IMR-90 (cell line): ENCODE data around the gene TTC3. TPM values are rescaled to one million over a fixed set of nuclear protein-coding genes. Genes with fewer than 3 reads are reported as not detected.

Experiments
- ATAC-seq: fragments of 200-7000 bp; cut with Tn5 transposase; 2 replicates; pipeline ENCODE4 v1.9.1; 2020; ENCODE audit warnings: low read depth, mild to moderate bottlenecking, moderate library complexity
- BruUV-seq: library from RNA; stranded (reverse); fragments of 400-500 nt; replicated peaks from 2 replicates; lab custom pipeline; 2021; lab: Mats Ljungman, UMichigan
- CTCF ChIA-PET: fragments of 300-600 bp; formaldehyde crosslinking; extraction: SDS; loops from one replicate; lab custom pipeline; 2021; ENCODE audit warnings: antibody characterized with exemption; lab: Yijun Ruan, JAX
- POLR2A ChIA-PET: fragments of 300-600 bp; sonication (Branson Sonifier 250); formaldehyde crosslinking; loops from one replicate; lab custom pipeline; 2022; ENCODE audit warnings: antibody characterized with exemption; ENCODE audit not compliant: unreplicated experiment; lab: Charles Lee
- DNase-seq: peaks from one replicate; pipeline ENCODE4 v3.0.0; 2013
- H2AFZ ChIP-seq: replicated peaks from 2 replicates; pipeline ENCODE3; 2013; ENCODE audit warnings: low read length, mild to moderate bottlenecking; ENCODE audit not compliant: poor library complexity
- H2AK5ac ChIP-seq: 2 replicates; pipeline ENCODE4 v1.6.1; 2013; ENCODE audit warnings: low read depth, low read length, inconsistent platforms
- H2AK9ac ChIP-seq: replicated peaks from 2 replicates; pipeline ENCODE3; 2013; ENCODE audit warnings: mild to moderate bottlenecking, low read depth, low read length, moderate library complexity; ENCODE audit not compliant: poor library complexity
- H2BK120ac ChIP-seq: 2 replicates; pipeline ENCODE4 v1.6.1; 2013; ENCODE audit warnings: low read depth, low read length, inconsistent platforms
- H2BK15ac ChIP-seq: 3 replicates; pipeline ENCODE4 v1.6.1; 2013; ENCODE audit warnings: low read depth, low read length, inconsistent platforms
- H2BK20ac ChIP-seq: 2 replicates; pipeline ENCODE4 v1.6.1; 2013; ENCODE audit warnings: low read depth, mild to moderate bottlenecking, inconsistent platforms, low read length, moderate library complexity
- H2BK5ac ChIP-seq: 2 replicates; pipeline ENCODE4 v1.6.1; 2013; ENCODE audit warnings: mild to moderate bottlenecking, low read depth, low read length, inconsistent platforms; ENCODE audit not compliant: poor library complexity, severe bottlenecking
- H3K14ac ChIP-seq: replicated peaks from 2 replicates; pipeline ENCODE4 v1.6.1; 2013; ENCODE audit warnings: low read depth, low read length, inconsistent platforms
- H3K18ac ChIP-seq: 2 replicates; pipeline ENCODE4 v1.6.1; 2013; ENCODE audit warnings: low read depth, low read length, control low read depth
- H3K23ac ChIP-seq: 2 replicates; pipeline ENCODE4 v1.6.1; 2013; ENCODE audit warnings: low read depth, low read length, inconsistent platforms
- H3K27ac ChIP-seq: 2 replicates; pipeline ENCODE4 v1.5.1; 2013; ENCODE audit warnings: mild to moderate bottlenecking, control low read depth, low read length; ENCODE audit not compliant: insufficient read depth
- H3K27me3 ChIP-seq: 2 replicates; pipeline ENCODE4 v1.6.1; 2013; ENCODE audit warnings: low read length; ENCODE audit not compliant: control insufficient read depth, insufficient read depth
- H3K36me3 ChIP-seq: 2 replicates; pipeline ENCODE4 v1.6.1; 2013; ENCODE audit warnings: low read length, mixed read lengths; ENCODE audit not compliant: control insufficient read depth, insufficient read depth
- H3K4ac ChIP-seq: 2 replicates; pipeline ENCODE4 v1.6.1; 2013; ENCODE audit warnings: low read depth, low read length, inconsistent platforms
- H3K4me1 ChIP-seq: 2 replicates; pipeline ENCODE4 v1.6.1; 2013; ENCODE audit warnings: low read length, mixed read lengths; ENCODE audit not compliant: control insufficient read depth, insufficient read depth
- H3K4me2 ChIP-seq: 2 replicates; pipeline ENCODE4 v1.6.1; 2013; ENCODE audit warnings: low read depth, mild to moderate bottlenecking, control low read depth, low read length, moderate library complexity
- H3K4me3 ChIP-seq: 2 replicates; pipeline ENCODE4 v1.5.1; 2013; ENCODE audit warnings: low read depth, mild to moderate bottlenecking, control low read depth, low read length, moderate library complexity; ENCODE audit not compliant: insufficient read depth
- H3K56ac ChIP-seq: 2 replicates; pipeline ENCODE4 v1.6.1; 2013; ENCODE audit warnings: low read length, inconsistent platforms; ENCODE audit not compliant: insufficient read depth; ENCODE audit errors: extremely low read depth
- H3K79me1 ChIP-seq, 2 experiments: 2 replicates each; pipeline ENCODE4 v1.6.1; 2013; ENCODE audit warnings: low read length in 2 of 2, inconsistent platforms in 1 of 2, low read depth in 1 of 2
- H3K9ac ChIP-seq: 2 replicates; pipeline ENCODE4 v1.6.1; 2013; ENCODE audit warnings: low read depth, low read length, control low read depth
- H3K9me1 ChIP-seq: 2 replicates; pipeline ENCODE4 v1.6.1; 2013; ENCODE audit warnings: low read length, inconsistent platforms; ENCODE audit not compliant: insufficient read depth
- H3K9me3 ChIP-seq: 2 replicates; pipeline ENCODE4 v1.6.1; 2013; ENCODE audit warnings: low read length; ENCODE audit not compliant: control insufficient read depth, insufficient read depth
- H4K20me1 ChIP-seq: 2 replicates; pipeline ENCODE4 v1.6.1; 2013; ENCODE audit warnings: low read length, inconsistent platforms; ENCODE audit not compliant: insufficient read depth
- H4K5ac ChIP-seq: 2 replicates; pipeline ENCODE4 v1.6.1; 2013; ENCODE audit warnings: mild to moderate bottlenecking, low read depth, low read length, control low read depth
- H4K8ac ChIP-seq, 2 experiments: 2 replicates each; pipeline ENCODE4 v1.6.1; 2013; ENCODE audit warnings: low read depth in 2 of 2, low read length in 2 of 2, control low read depth in 1 of 2, inconsistent platforms in 1 of 2
- H4K91ac ChIP-seq: 2 replicates; pipeline ENCODE4 v1.6.1; 2013; ENCODE audit warnings: low read depth, low read length, inconsistent platforms; ENCODE audit not compliant: insufficient read depth
- MAFK ChIP-seq: IDR thresholded peaks from 2 replicates; pipeline ENCODE4 v1.6.1; 2012; ENCODE audit warnings: low read depth, low read length, improper control_type of control experiment
- MAZ ChIP-seq: IDR thresholded peaks from 2 replicates; pipeline ENCODE4 v1.6.1; 2012; ENCODE audit warnings: low read depth, mild to moderate bottlenecking, low read length, improper control_type of control experiment, moderate library complexity, borderline replicate concordance
- RCOR1 ChIP-seq: IDR thresholded peaks from 2 replicates; pipeline ENCODE4 v1.6.1; 2012; ENCODE audit warnings: mild to moderate bottlenecking, low read length, improper control_type of control experiment; ENCODE audit not compliant: insufficient replicate concordance
- WGBS, 2 experiments: methylation state at CpG; one replicate each; pipeline versions ENCODE4 v1.1.5 to v1.1.7; 2013; ENCODE audit warnings: missing lambda C conversion rate in 2 of 2; ENCODE audit not compliant: insufficient read length in 1 of 2; ENCODE audit errors: extremely low coverage in 2 of 2; 5-methylcytosine and 5-hydroxymethylcytosine counted together
- dilution Hi-C: fragments of 300-500 bp; cut with HindIII; formaldehyde crosslinking; loops from one replicate; pipeline ENCODE4 v1.14.3; 2018; ENCODE audit warnings: low sequenced_read_pairs; ENCODE audit not compliant: unreplicated experiment
- in situ Hi-C: fragments of 300-500 bp; cut with MboI; formaldehyde crosslinking; loops from 3 replicates; pipeline ENCODE4 v1.14.3; 2019; ENCODE audit warnings: low sequenced_read_pairs, inconsistent platforms, mixed read lengths
- intact Hi-C: fragments of 100-400 bp; cut with micrococcal nuclease; formaldehyde crosslinking; loops from 2 replicates; pipeline ENCODE4 v1.10.0; 2022
- polyA plus RNA-seq, 3 experiments: library from polyadenylated mRNA; depleted of rRNA; stranded (reverse); fragments of >200 nt; gene quantifications; 2 replicates each; pipeline ENCODE4 v1.2.3, GENCODE V29; 2012; ENCODE audit warnings: low replicate concordance in 1 of 3
- total RNA-seq: library from RNA; depleted of rRNA; stranded (reverse); fragments of >200 nt; gene quantifications from 2 replicates; pipeline ENCODE4 v1.2.3, GENCODE V29; 2012

TTC3 gene
- total and polyA plus RNA-seq, 2 of the 4 experiments (the other 2 are of a cell fraction) = 96.7 to 293 TPM

DNA sequence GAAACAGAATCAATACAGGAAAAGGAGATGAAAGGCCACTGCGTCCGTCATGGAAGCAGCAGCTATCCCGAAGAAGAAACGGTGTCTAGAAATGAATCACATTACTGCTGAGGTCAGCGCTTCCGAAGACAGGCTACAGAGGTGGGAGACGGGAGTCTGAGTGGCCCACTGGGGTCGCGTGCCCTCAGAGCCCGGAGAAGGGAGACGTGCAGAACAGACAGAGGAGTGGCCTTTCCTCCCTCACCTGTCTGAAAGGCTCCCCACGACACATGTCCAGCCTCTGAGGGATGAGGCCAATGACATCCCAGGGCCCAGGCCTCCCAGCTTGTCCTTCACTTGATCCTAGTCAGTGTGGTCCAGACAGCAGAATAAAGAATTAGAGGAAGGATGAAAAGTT lies 158.2 kb downstream of the TTC3 start:
- Histone ChIP-seq H2AK5ac (no peak overlapping the region), H3K9me3 (no peaks in the 10 kb centered on the region), H3K4me3 (no peak overlapping the region), H3K56ac (no peak overlapping the region), H3K27ac (no peak overlapping the region), H3K36me3 (peaks cover 66% of the 10 kb centered on the region), H4K20me1 (no peaks in the 10 kb centered on the region), H2BK20ac (no peak overlapping the region), H3K4me2 (no peak overlapping the region), H3K9ac (no peak overlapping the region), H2BK15ac (no peak overlapping the region), H3K14ac (no peak overlapping the region), H4K91ac (no peak overlapping the region), H4K5ac (no peak overlapping the region), H4K8ac (no peak overlapping the region), H3K4me1 (no peaks in the 10 kb centered on the region), H2BK5ac (no peak overlapping the region), H3K4ac (no peak overlapping the region), H3K9me1 (peaks cover 4% of the 10 kb centered on the region; the same call in 1 of the 2 replicates), H3K27me3 (no peaks in the 10 kb centered on the region), H3K79me1 (peaks cover 9 to 21% of the 10 kb centered on the region in 2 experiments; a peak in 3 of 4 replicates), H2AFZ (no peak overlapping the region), H3K18ac (no peak overlapping the region), H2AK9ac (no peak overlapping the region), H2BK120ac (no peak overlapping the region), H3K23ac (no peak overlapping the region)
- 88% methylated on average over 5 of the region's 12 CpGs; no CpG with 5 or more reads in 1 of the 2 experiments for WGBS, 2 experiments
- CTCF ChIA-PET = no interaction called here
- in situ Hi-C loops = no loop called here
- no TSS peak for BruUV-seq
- no peak for DNase-seq
- dilution Hi-C loops = no loop called here
- no peak for ATAC-seq
- POLR2A ChIA-PET = no interaction called here
- intact Hi-C loops = no loop called here
- peak; percentile 97 for TF ChIP-seq MAFK
- TF ChIP-seq RCOR1 = no peak
- TF ChIP-seq MAZ = no peak
